Ramos (cell line): ENCODE measurements around the gene PLCE1.

Source experiments
- in situ Hi-C: fragments of 300-500 bp; cut with MboI; formaldehyde crosslinking; loops from one replicate; pipeline ENCODE4 v1.14.3; 2022; ENCODE audit warnings: low sequenced_read_pairs; ENCODE audit not compliant: unreplicated experiment

PLCE1 gene

DNA sequence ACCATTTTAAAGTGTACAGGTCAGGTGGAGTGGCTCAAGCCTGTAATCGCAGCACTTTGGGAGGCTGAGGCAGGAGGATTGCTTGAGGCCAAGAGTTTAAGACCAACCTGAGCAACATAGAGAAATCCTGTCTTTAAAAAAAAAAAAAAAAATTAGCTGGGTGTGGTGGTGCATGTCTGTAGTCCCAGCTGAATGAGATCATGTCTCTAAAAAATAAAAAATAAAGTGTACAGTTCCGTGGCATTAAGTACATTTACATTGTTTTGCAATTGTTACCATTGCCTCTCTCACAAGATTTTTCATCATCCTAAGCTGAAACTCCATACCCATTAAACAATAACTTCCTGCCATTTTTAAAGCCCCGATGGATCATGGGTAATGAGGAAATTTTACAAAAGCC is 20.6 kb downstream of the PLCE1 start:
- in situ Hi-C loops = no loop called here

DNA sequence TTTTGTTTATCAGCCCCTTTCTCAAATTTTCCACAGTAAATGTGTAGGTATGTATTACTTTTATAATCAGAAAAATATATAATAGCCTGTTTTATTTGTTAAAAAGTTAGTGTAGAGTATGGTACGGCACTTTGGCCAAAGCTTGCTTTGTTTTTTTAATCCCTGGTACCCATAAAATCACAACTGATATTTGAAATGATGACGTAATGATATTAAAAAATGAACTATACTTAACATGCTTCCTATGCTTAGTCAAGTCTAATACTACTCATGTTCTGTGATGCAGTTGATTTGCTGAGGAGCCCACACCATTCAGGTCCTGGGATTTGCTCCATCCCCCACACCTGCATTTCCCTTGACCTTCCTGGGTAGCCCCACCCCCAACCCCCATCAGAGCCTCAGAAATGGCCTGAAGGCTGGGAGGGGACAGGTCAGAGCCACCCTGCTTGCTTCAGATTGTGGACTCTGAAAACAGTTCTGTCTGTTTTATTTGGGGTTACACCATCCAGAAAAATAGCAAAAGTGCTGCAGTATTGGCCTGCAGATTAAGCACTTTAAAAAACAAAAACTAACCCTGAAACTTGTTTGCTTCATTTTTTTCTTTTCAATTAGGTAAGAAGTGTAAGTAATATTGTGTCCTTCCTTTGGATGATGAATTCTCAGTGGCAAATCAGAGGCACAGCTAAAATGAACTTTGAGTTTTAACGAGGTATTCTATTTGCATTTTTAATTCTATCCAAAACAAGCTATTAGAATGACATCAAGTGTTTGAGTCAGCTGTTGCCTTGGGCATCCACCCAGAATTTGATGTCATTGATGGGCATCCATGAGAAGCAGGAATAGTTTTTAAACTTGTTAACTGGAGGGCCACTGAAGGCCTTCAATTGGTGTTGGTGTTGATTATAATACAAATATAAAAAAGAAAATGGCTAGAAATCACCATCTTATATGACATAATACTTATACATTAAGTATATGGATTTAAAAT is 23.3 kb downstream of the PLCE1 start:
- in situ Hi-C loops = no loop called here

DNA sequence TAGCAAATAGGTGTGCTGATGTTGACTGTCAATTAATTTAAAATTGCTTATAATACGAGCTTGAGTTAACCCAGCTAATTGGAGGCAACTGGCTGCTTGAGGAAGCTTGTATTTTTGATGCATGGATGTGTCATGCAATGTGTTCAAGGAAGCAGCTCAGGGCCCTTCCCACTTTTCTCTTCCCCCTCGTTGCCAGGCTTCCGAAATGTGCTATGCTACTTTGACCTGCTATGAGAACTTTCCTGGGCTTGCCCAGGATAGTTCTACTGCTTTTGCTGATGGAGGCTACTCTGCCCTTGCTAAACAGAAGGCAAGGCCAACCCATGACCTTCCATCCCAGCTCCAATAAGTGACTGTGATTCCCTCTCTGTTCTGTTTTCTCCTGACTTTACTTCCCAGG is 24.4 kb downstream of the PLCE1 start:
- in situ Hi-C loops = no loop called here

DNA sequence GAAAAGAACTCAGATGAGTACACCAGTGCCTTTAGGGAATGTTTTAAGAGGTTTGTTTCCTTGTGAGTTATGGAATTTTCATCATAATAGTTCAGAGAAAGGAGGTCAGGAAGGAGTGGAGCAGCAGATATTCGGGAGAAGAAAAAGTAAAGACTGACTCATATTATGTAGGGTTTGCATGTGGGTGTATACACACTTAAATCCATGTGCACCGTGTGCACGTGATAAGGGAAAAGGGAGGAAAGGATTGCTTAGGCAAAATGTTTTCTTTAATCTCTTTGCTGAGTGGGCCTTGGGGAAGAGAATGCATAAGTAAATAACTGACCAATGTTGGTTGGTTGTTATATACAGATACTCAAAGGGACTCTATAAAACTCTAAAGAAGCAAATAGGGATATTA is 30.2 kb downstream of the PLCE1 start:
- in situ Hi-C loops = no loop called here

DNA sequence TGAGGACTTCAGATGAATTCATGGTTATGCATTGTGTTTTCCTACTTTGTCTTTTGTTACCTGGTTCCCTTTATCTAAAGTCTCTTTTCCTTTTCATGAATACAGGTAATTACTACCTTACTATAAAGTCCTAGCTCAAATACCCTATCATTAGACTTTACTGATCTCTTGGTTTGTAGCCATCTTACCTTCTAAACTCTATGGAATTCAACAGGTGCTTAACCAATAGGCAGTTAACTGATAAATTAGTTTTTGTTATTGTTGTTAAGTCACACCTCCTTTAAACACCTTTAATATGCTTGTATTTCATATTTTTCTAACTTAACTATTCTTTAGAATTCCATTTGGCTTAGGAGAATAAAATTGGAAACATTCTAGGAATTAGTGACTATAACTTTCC is 30.7 kb downstream of the PLCE1 start:
- in situ Hi-C loops = no loop called here

DNA sequence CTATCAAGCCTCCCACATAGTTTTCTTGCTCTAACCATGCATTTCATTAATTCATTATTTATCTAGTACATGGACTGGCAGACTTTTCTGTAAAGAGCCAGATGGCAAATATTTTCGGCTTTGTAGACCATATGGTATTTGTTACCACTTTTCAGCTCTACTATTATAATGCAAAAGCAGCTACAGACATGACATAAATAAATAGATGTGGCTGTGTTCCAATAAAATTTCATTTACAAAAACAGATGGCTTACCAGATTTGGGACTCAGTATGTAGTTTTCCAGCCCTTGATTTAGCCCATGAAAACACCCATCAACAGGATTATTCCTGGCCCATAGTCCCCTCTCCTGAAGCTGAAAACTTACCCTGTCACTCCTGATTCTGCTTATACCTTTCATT is 32.1 kb downstream of the PLCE1 start:
- in situ Hi-C loops = no loop called here

DNA sequence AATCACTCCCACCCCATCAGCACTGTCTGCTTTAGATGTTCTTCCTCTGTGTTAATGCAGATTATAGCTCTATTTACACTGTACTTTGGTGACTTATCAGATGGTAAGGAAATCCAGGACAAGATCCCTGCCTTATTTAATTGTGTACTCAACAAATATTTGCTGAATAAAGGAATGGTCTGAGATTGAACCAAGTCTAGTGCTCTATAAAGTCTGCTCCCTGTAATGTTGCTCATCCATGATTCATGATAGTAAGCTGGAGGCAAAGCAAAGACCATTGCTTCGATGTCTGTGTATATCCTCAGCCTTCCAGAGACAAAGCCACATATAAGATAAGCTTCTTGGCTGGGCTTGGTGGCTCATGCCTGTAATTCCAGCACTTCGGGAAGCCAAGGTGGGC is 33.5 kb downstream of the PLCE1 start:
- in situ Hi-C loops = no loop called here

DNA sequence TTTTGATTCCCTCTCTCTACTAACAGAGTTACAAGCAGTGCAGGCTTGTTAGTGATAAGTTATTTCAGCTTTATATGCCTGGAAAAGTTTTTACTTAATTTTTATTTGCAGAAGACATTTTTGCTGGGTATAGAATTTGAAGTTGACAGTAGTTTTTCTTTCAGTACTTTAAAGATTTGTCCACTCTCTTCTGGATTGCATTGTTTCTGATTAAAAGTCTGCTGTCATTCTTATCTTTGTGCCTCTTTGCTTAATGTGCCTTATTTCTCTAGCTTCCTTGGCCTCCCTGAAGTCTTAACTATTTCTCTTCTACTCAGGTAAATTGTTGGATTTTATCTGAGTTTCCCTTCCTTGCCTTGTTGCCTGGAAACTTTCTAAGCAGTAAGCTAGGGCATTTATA is 36.2 kb downstream of the PLCE1 start:
- in situ Hi-C loops = no loop called here

DNA sequence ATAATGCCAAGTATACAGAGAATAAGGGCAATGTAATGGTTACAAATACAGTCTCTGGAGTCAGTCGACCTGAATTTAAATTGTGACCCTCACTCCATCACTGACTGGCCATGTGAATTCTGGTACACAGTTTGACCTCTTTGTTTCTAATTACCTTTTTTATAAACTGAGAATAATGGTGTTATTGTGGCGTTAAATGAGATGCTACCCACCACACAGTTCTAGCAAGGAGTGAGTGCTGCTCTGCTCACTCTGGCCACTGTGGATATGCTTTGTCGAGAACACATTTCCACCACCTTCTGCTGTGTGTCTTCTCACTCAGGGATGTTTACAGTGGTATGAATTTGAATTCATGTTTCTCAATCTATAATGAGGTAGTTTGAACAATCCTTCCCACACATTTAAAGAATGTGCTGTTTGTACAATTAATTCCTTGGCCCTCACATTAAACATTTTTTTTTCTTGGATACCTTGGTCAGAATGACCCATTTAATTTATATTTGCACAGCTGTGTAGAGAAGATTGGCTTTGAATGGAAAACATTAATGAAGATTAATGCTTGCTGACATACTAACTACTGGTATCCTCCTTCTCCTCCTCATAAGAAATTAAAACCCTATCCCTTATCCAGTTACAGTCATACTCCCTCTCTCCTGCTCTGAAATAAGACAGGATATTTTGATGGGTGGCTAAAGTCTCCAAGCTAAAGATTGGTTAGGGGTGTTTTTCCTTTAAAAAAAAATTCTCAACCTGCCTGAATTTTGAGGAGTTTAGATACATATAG is 42.4 kb downstream of the PLCE1 start:
- in situ Hi-C loops = no loop called here

DNA sequence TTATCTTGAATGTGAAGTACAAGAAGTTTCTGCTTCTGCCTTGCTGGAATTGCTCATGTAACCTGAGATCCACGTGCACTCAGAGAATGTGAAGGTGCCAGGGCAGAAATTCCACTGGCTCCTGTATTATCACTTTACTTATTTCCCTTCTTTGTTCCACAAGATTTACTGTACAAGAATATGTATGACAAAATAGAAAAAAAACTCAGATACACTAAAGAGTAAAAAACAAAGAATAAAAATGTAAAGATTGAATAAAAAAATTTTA is 43.0 kb downstream of the PLCE1 start:
- in situ Hi-C loops = no loop called here

DNA sequence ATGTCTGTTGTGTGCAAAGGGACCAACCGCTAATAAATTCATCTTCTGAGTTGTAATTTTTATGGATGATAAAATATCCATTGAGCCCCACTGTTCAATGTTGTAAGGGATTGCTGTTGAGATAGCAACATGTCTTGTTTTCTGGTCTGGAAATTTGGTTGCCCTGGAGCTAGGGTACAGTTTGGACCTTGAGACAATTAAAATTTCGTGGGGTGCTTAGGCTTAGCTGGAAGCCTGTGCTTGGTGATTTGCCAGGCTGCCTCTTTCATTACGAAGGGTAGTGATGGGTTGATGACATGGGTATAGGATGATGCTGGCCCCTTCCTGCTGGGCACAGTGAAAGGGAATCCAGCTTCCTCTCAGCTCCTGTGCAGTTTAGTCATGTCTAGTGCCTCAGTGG is 43.6 kb downstream of the PLCE1 start:
- in situ Hi-C loops = no loop called here

DNA sequence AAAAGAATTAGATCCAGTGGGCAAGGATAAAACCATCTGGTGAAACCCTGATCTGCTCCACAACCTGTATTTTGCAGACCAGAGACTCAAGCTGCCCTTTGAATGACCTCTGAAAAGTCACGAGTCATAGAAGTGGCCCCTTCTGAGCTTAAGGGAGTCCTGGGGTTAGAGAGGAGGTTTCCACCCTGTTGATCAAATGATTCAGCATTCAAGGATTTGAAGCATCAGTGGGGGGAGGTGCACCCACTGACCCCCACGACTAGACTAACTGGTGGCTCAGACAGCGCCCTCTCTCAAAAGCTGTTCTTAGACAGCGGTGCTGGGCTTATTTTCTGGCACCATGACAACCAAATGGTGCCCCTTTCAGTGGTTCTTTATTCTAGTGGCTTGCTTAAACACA is 44.3 kb downstream of the PLCE1 start:
- in situ Hi-C loops = no loop called here

DNA sequence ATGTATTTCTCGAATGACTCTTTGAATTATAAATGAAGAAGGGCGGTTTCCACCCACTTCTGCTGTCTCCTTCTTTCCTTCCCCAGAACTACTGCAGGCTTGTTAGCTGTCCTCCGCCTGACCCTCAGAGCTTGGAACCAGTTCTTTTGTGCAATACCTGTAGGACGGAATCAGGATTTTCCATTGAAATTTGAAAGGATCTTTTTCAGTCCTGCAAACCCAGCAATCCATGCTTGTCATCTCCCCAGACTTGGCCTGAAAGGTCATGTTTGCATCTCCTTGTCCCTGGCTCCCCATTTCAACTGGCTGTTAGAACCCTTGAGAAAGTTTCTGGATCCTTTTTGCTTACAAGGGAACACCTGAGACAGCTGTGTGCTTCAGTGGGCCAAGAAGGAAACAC is 47.5 kb downstream of the PLCE1 start:
- in situ Hi-C loops = no loop called here

DNA sequence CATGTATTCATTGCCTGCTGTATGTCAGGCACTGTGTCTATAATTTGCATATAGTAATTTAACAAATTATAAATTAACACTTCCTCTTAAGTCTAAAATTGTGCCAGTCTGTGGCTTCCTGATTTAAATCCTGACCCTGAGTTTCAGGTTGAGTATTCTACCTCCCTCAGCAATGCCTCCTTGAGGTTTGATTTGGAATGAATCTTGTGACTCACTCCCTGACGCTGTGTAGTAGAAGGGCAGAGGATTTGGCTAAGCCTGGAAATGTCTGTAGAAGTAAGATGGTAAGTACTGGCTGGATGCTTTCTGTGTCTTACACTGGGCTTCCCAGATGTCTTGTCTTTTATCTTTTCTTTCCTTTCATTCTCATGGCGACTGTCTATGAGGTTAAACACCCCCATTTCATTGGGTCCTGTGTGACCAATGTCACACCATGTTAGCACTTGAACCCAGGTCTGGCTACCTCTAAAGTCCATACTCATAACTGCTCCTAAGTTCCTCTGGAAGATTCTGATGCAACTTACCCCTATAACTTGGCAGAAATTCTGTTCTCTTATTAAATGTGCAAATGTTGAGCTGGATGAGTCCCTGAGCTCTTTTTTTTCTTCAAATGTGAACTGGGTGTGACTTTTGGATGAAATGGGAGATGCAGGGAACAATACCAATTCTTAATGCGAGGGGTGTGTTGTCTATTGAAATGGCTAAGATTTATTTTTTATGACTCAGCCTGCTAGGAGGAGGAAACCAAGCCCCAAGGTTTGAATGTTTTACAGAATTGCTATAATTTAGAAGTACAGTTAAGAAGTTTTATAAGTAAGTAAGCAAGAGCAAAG is 48.5 kb downstream of the PLCE1 start:
- in situ Hi-C loops = no loop called here

DNA sequence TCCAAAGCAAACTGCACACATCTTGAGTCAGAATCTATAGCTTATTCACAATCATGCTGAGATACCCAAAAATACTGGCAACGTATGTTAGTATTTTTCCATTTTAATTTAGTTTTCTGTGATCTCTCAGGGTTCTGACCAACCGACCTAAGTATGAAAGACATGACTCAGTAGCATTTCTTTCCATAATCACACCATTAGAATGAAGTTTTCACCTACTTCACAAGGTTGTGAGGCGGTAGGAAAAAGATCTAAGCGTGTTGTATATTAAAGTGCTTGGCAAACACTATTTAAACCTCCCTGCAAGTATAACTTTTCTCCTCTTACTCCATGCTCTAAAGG is 49.1 kb downstream of the PLCE1 start:
- in situ Hi-C loops = no loop called here
